ENCODE measurements around the gene PMFBP1.
"Not testable (repeated sequence)": the region's sequence is repeated elsewhere in the genome, so short reads cannot be mapped to it uniquely, and the experiment has no call there.

PMFBP1 gene

GRCh38 chr16:72098936-72099335, 73.0 kb downstream of the PMFBP1 start:
- no peak for DNase-seq

- DNase-seq = no peak
These were observed 77.7 kb downstream of the PMFBP1 start for GRCh38 chr16:72094266-72094610.

- DNase-seq = peak; percentile 97
These were observed 78.3 kb downstream of the PMFBP1 start, which contains the start of the genes DHX38 and TXNL4B for GRCh38 chr16:72093448-72094265. Gene DHX38, plus strand, starts transcription at chr16:72093847. Its CDS starts 2,311 bp downstream, at chr16:72096158. Gene TXNL4B, minus strand, starts transcription at chr16:72093620. Its CDS starts 2,871 bp downstream, at chr16:72090749.

- DNase-seq = no peak
These were observed 79.0 kb downstream of the PMFBP1 start for GRCh38 chr16:72092832-72093447.

GRCh38 chr16:72091217-72091616, 80.7 kb downstream of the PMFBP1 start:
- no peak for DNase-seq

GRCh38 chr16:72085002-72085401, 87.0 kb downstream of the PMFBP1 start:
- no peak for DNase-seq

- DNase-seq = no peak
These were observed 87.5 kb downstream of the PMFBP1 start for GRCh38 chr16:72084445-72084844.

GRCh38 chr16:72083778-72084404, 88.1 kb downstream of the PMFBP1 start:
- no peak for DNase-seq

- not testable (repeated sequence) for DNase-seq
These were observed 94.8 kb downstream of the PMFBP1 start for GRCh38 chr16:72076991-72077706.

- DNase-seq = not testable (repeated sequence)
These were observed 96.9 kb downstream of the PMFBP1 start for GRCh38 chr16:72075067-72075466.

- no peak for DNase-seq
These were observed 98.3 kb downstream of the PMFBP1 start for GRCh38 chr16:72073560-72074230.

GRCh38 chr16:72072514-72073342, 99.2 kb downstream of the PMFBP1 start:
- DNase-seq = no peak
